Cardiac fibroblast (primary cell): ENCODE data around the gene ACOX2.

Experiments
- DNase-seq, 2 donors: peaks; one replicate each; pipeline versions ENCODE4 v3.0.0 to v3.0.0-alpha.2; 2010; ENCODE audit warnings: low read depth in 2 of 2
- H3K4me3 ChIP-seq, 2 donors: replicated peaks in 1 of 2; 1 replicate in 1 of 2; 2 replicates in 1 of 2; pipeline ENCODE4 v1.5.1; 2011; ENCODE audit warnings: low read depth in 2 of 2, low read length in 2 of 2, mild to moderate bottlenecking in 2 of 2, moderate library complexity in 1 of 2
- CTCF ChIP-seq: IDR thresholded peaks from one replicate; pipeline ENCODE4 v1.5.1; 2011; ENCODE audit warnings: low read depth, mild to moderate bottlenecking, low read length, inconsistent platforms

Gene ACOX2

GRCh38 chr3:58567251-58567515, 30.2 kb upstream of the ACOX2 start:
- no peak for TF ChIP-seq CTCF
- DNase-seq, result no peak
- no peak overlapping the region for H3K4me3 ChIP-seq

- no peak for DNase-seq
Observed at GRCh38 chr3:58566398-58567250, 29.6 kb upstream of the ACOX2 start.

GRCh38 chr3:58565621-58566397, 28.8 kb upstream of the ACOX2 start:
- no peak for DNase-seq
- H3K4me3 ChIP-seq, result no peak overlapping the region
- TF ChIP-seq CTCF, result no peak

More at GRCh38 chr3:58566398-58567250, 29.6 kb upstream of the ACOX2 start:
- H3K4me3 ChIP-seq, result no peak overlapping the region
- TF ChIP-seq CTCF, result no peak

GRCh38 chr3:58564456-58565160, 27.6 kb upstream of the ACOX2 start:
- no peak for TF ChIP-seq CTCF
- DNase-seq, result peak; percentile 78 to 90
- no peak overlapping the region for H3K4me3 ChIP-seq

GRCh38 chr3:58564054-58564453, 27.1 kb upstream of the ACOX2 start:
- no peak for TF ChIP-seq CTCF
- no peak for DNase-seq
- no peak overlapping the region for H3K4me3 ChIP-seq

GRCh38 chr3:58563386-58564035, 26.5 kb upstream of the ACOX2 start:
- H3K4me3 ChIP-seq, result no peak overlapping the region
- DNase-seq, result peak in 1 of 2 donors; percentile 59
- TF ChIP-seq CTCF, result no peak
